A549 (cell line): ENCODE results near the gene COBL.
"Not testable (repeated sequence)": the region's sequence is repeated elsewhere in the genome, so short reads cannot be mapped to it uniquely, and the experiment has no call there.

ENCODE experiments used
- BHLHE40 ChIP-seq: IDR thresholded peaks from 2 replicates; pipeline ENCODE4 v1.6.1; 2012; ENCODE audit warnings: low read depth, low read length, inconsistent platforms
- ESRRA ChIP-seq: fragments of 150-350 bp; IDR thresholded peaks from 2 replicates; pipeline ENCODE4 v1.6.1; 2014; ENCODE audit warnings: mild to moderate bottlenecking, low read length, borderline replicate concordance
- JUN ChIP-seq, 2 experiments: fragments of >200 bp; sonication (Bioruptor Twin); formaldehyde crosslinking; IDR thresholded peaks; 2 replicates in 1 of 2; 3 replicates in 1 of 2; pipeline ENCODE4 v1.6.1; 2016 to 2017
- JUNB ChIP-seq: fragments of >200 bp; sonication (Bioruptor Twin); formaldehyde crosslinking; IDR thresholded peaks from 2 replicates; pipeline ENCODE4 v1.6.1; 2016
- KDM1A ChIP-seq: fragments of 200-600 bp; sonication (generic); IDR thresholded peaks from 2 replicates; pipeline ENCODE4 v1.6.1; 2016; ENCODE audit warnings: low read depth, mild to moderate bottlenecking
- NFE2L2 ChIP-seq: fragments of 150-350 bp; conservative IDR thresholded peaks from 2 replicates; pipeline ENCODE4 v1.6.1; 2014; ENCODE audit warnings: low read length
- POLR2A ChIP-seq: IDR thresholded peaks from 2 replicates; pipeline ENCODE4 v1.6.1; 2012; ENCODE audit warnings: mild to moderate bottlenecking, low read length
- RNF2 ChIP-seq: fragments of 200-600 bp; sonication (generic); IDR thresholded peaks from 2 replicates; pipeline ENCODE4 v1.6.1; 2016; ENCODE audit warnings: low read depth, mild to moderate bottlenecking, antibody characterized with exemption, moderate library complexity, borderline replicate concordance
- ZC3H11A ChIP-seq: fragments of 450-650 bp; IDR thresholded peaks from 2 replicates; pipeline ENCODE4 v1.6.1; 2014; ENCODE audit warnings: antibody characterized with exemption, mild to moderate bottlenecking
- TF ChIP-seq, protein P1 (sequence below): fragments of >200 bp; sonication (Bioruptor Twin); formaldehyde crosslinking; IDR thresholded peaks from 3 replicates; pipeline ENCODE4 v1.5.1; 2016
- TF ChIP-seq, protein P2 (sequence below): fragments of 200-600 bp; sonication (generic); IDR thresholded peaks from 2 replicates; pipeline ENCODE4 v1.6.1; 2016; ENCODE audit warnings: antibody characterized with exemption, mild to moderate bottlenecking, moderate library complexity
- TF ChIP-seq, protein P3 (sequence below): fragments of 450-650 bp; IDR thresholded peaks from 2 replicates; pipeline ENCODE4 v1.6.1; 2014; ENCODE audit warnings: antibody characterized with exemption

DNA sequence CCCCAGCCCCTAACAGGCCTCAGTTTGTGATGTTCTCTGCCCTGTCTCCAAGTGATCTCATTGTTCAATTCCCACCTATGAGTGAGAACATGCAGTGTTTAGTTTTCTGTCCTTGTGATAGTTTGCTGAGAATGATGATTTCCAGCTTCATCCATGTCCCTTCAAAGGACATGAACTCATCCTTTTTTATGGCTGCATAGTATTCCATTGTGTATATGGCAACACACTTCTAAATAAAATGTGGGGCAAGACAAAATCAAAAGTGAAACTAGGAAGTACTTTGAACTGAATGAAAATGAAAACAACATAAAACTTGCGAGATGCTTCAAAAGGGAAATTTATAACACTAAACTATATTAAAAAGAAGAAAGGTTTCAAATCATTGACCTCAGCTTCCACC is 326.4 kb downstream of the COBL start:
- TF ChIP-seq BHLHE40; ZC3H11A; JUNB; KDM1A; NFE2L2; RNF2; POLR2A; JUN (IDR thresholded peaks at IDR 0.05); ESRRA: not testable (repeated sequence)
- TF ChIP-seq, protein P1, sequence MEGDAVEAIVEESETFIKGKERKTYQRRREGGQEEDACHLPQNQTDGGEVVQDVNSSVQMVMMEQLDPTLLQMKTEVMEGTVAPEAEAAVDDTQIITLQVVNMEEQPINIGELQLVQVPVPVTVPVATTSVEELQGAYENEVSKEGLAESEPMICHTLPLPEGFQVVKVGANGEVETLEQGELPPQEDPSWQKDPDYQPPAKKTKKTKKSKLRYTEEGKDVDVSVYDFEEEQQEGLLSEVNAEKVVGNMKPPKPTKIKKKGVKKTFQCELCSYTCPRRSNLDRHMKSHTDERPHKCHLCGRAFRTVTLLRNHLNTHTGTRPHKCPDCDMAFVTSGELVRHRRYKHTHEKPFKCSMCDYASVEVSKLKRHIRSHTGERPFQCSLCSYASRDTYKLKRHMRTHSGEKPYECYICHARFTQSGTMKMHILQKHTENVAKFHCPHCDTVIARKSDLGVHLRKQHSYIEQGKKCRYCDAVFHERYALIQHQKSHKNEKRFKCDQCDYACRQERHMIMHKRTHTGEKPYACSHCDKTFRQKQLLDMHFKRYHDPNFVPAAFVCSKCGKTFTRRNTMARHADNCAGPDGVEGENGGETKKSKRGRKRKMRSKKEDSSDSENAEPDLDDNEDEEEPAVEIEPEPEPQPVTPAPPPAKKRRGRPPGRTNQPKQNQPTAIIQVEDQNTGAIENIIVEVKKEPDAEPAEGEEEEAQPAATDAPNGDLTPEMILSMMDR = not testable (repeated sequence)
- TF ChIP-seq, protein P2, sequence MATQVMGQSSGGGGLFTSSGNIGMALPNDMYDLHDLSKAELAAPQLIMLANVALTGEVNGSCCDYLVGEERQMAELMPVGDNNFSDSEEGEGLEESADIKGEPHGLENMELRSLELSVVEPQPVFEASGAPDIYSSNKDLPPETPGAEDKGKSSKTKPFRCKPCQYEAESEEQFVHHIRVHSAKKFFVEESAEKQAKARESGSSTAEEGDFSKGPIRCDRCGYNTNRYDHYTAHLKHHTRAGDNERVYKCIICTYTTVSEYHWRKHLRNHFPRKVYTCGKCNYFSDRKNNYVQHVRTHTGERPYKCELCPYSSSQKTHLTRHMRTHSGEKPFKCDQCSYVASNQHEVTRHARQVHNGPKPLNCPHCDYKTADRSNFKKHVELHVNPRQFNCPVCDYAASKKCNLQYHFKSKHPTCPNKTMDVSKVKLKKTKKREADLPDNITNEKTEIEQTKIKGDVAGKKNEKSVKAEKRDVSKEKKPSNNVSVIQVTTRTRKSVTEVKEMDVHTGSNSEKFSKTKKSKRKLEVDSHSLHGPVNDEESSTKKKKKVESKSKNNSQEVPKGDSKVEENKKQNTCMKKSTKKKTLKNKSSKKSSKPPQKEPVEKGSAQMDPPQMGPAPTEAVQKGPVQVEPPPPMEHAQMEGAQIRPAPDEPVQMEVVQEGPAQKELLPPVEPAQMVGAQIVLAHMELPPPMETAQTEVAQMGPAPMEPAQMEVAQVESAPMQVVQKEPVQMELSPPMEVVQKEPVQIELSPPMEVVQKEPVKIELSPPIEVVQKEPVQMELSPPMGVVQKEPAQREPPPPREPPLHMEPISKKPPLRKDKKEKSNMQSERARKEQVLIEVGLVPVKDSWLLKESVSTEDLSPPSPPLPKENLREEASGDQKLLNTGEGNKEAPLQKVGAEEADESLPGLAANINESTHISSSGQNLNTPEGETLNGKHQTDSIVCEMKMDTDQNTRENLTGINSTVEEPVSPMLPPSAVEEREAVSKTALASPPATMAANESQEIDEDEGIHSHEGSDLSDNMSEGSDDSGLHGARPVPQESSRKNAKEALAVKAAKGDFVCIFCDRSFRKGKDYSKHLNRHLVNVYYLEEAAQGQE = not testable (repeated sequence)
- TF ChIP-seq, protein P3, sequence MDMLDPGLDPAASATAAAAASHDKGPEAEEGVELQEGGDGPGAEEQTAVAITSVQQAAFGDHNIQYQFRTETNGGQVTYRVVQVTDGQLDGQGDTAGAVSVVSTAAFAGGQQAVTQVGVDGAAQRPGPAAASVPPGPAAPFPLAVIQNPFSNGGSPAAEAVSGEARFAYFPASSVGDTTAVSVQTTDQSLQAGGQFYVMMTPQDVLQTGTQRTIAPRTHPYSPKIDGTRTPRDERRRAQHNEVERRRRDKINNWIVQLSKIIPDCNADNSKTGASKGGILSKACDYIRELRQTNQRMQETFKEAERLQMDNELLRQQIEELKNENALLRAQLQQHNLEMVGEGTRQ = not testable (repeated sequence)
